Measurements from ENCODE around the gene ARID4B. TPM values are rescaled to one million over a fixed set of nuclear protein-coding genes. Genes with fewer than 3 reads are reported as not detected.
A peak's percentile ranks its signal among the peaks of the same experiment; 100 is the strongest.
"Not testable (repeated sequence)": the region's sequence is repeated elsewhere in the genome, so short reads cannot be mapped to it uniquely, and the experiment has no call there.

The ARID4B gene
- total RNA-seq, result 54.7 TPM

- no peak for DNase-seq
These were observed at the start of gene ARID4B for GRCh38 chr1:235327559-235328270. ARID4B (minus strand) TSS chr1:235328179; CDS start chr1:235326919, 1,260 bp downstream.

DNA sequence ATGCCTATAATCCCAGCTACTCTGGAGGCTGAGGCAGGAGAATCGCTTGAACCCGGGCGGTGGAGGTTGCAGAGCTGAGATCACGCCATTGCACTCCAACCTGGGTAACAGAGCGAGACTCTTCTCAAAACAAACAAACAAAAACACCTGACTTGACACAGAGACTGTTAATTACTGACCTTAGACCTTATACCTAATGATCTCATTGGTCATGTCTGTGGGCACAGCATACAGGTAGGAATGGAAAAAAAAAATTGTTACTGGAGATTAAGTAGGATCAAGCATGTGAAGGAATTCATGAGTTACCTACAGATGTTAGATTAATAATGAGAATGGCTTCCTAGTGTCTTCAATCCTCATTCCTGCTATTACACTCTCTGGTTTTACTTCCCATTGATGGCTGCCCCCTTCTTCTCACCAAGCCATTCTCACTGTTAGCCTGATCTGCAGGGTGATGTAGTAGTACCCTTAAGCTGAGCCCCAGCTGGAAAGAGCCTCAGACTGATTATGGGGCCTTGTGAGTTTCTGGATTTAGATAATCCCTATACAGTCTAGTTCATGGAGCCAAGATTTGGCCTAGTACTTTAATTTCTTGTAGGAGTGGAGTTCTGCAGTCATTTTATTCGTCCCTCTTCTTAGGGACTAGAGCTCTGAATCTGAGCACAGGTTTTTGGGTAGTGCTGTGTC lies 48.1 kb upstream of the ARID4B start:
- no peak for DNase-seq

- DNase-seq, result no peak
These were observed 41.8 kb upstream of the ARID4B start for GRCh38 chr1:235369802-235370201.

GRCh38 chr1:235368428-235368827 lies 40.4 kb upstream of the ARID4B start:
- no peak for DNase-seq

- peak; percentile 99 for DNase-seq
These were observed 39.3 kb upstream of the ARID4B start, which contains the start of gene TBCE for GRCh38 chr1:235367000-235367908. TBCE (plus strand) TSS chr1:235367427; CDS start chr1:235380050, 12,623 bp downstream.

GRCh38 chr1:235366286-235366685 lies 38.3 kb upstream of the ARID4B start:
- DNase-seq, result no peak

- not testable (repeated sequence) for DNase-seq
These were observed 36.2 kb upstream of the ARID4B start for GRCh38 chr1:235364189-235364588.

DNA sequence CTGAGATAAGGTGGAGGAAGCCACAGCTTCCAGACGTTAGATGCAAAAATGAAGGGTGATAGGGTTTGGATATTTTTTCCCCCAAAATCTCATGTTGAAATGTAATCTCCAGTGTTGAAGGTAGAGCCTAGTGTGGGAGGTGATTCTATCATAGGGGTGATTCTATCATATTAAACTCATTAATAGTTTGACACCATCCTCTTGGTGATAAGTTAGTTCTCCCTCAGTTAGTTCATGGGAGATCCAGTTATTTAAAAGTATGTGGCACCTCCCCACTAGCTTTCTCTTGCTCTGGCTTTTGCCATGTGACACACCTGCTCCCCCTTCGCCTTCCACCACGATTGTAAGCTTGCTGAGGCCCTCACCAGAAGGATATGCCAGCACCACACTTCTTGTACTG lies 30.9 kb upstream of the ARID4B start:
- DNase-seq, result no peak

GRCh38 chr1:235357485-235358373 lies 29.8 kb upstream of the ARID4B start:
- DNase-seq, result no peak

DNA sequence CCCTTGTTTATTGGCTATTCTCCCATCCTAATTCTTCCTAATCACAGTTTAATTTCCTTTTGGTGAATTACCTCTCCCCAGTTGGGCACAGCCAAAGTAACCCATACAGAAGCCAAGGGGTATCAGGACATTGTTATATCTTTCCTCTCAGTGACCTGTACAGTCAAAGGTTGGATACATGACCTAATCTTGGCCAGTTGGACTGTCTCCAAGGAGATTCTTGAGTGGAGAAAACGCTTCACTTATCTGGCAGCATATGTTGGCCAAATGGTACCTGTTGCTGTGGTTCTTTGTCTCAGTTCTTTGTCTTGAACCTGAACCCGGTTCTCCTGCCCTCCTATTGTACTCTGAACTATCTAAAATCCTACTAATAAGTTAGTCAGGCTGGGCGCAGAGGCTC lies 23.9 kb upstream of the ARID4B start:
- no peak for DNase-seq

DNA sequence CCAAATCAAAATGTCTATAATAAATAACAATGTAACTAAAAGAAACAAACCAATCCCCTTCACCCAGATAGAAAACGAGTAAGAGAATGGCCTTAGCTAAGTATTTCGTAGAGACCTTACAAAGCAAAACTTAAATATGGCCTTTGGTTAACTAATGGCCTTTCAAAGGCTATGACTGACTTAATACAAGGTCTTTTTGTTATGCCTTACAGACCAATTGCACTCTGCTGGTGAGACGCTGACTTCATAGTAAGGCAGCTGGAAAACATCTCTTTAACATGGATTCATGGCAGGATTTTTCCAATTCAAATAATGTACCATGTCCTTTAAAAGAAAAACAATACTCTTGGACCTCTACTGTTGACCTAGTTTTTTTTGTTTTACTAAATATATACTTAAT lies 23.5 kb upstream of the ARID4B start:
- DNase-seq, result peak; percentile 16

DNA sequence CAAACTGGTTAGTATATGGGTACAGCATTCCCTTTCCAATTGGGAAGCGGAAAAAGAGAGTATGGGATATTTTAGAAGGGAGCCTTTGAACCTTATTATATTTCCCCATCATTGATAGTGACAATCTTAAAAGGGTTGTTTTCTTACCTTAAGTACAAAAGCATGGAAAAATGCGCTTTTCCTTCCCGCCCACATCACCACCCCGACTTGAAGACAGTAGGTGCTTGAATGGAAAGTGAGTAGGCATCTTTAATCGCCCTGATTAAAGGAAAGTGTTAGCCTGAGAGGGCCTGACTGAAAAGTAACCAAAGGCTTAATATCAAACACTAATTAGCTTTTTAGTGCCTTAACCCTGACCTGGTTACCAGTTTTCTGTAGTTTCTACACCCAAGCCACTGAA lies 15.7 kb upstream of the ARID4B start:
- DNase-seq, result no peak

GRCh38 chr1:235342471-235342870 lies 14.5 kb upstream of the ARID4B start:
- no peak for DNase-seq

- DNase-seq, result no peak
These were observed 14.1 kb upstream of the ARID4B start for GRCh38 chr1:235342039-235342438.

GRCh38 chr1:235341334-235341733 lies 13.4 kb upstream of the ARID4B start:
- DNase-seq, result no peak

GRCh38 chr1:235339746-235340145 lies 11.8 kb upstream of the ARID4B start:
- DNase-seq, result no peak

- no peak for DNase-seq
These were observed 8.9 kb upstream of the ARID4B start for GRCh38 chr1:235336903-235337302.

- DNase-seq, result no peak
These were observed 3.4 kb upstream of the ARID4B start for GRCh38 chr1:235331401-235331800.

DNA sequence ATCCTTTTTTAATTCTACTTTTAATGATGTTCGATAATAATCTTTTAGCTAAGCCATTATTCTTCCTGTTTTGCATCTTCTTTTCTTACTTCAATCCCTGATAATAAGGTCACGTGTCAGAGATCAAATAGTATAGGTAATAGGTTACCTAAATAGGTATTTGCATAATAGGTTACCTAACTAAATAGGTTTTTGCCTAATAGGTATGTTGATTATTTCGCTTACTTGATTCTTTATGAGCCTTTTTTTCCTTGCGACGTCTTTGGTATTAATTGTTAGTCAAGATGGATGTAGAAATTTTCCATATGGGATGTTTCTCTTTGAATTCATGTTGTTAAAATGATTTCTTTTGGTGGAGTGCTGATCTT lies 2.9 kb upstream of the ARID4B start:
- no peak for DNase-seq

DNA sequence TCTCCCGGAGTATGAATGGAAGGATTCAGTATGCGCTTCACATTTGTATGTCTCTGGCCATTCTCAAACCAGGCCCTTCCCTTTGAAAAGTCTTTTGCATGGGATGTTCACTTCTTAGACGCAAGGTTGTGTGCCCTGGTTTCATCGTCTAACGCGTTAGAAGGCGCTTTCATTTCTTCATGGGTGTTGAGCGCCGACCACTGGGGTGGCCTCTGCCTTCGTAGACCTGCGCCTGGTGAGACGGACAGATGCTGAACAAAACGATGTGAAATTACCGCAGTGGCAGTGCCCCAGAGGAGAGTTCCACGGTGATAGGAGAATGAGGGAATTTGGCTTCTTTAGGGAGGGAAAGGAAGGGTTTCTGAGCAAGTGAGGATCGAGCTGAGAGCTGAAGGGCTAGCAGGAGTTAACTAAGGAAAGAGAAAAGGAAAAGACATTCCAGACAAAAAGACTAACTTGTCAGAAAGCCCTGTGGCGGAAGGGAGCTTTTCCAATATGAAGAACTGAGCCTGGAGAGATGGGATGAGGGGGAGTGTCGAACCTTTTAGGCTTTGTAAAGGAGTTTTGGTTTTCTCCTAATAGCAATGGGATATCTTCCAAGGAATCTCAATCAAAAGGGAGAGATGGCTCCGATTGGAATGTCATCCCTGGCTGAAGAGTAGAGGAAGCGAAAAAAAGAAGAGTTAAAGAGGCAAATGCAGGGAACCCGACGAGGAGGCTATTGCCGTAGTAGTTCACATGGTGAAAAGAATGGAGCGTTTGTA lies 1.3 kb upstream of the ARID4B start:
- DNase-seq, result no peak
